Fibroblast of peridontal ligament (primary cell): ENCODE data around the gene PAX5.

Experiments used
- DNase-seq: peaks from one replicate; pipeline ENCODE4 v3.0.0-alpha.2; 2010; ENCODE audit errors: extremely low read depth

PAX5 gene

GRCh38 chr9:36837431-36838405, 196.3 kb downstream of the PAX5 start:
- no peak for DNase-seq

- no peak for DNase-seq
Observed at GRCh38 chr9:36836486-36836885, 197.6 kb downstream of the PAX5 start.

GRCh38 chr9:36835271-36835996, 198.6 kb downstream of the PAX5 start:
- DNase-seq = no peak

GRCh38 chr9:36834736-36835135, 199.3 kb downstream of the PAX5 start:
- DNase-seq = no peak

GRCh38 chr9:36833954-36834353, 200.1 kb downstream of the PAX5 start:
- no peak for DNase-seq

GRCh38 chr9:36832164-36832795, 201.8 kb downstream of the PAX5 start:
- no peak for DNase-seq

GRCh38 chr9:36831381-36832161, 202.5 kb downstream of the PAX5 start:
- DNase-seq = no peak

- DNase-seq = no peak
Observed at GRCh38 chr9:36828611-36829013, 205.5 kb downstream of the PAX5 start.

- no peak for DNase-seq
Observed at GRCh38 chr9:36827593-36827992, 206.5 kb downstream of the PAX5 start.

GRCh38 chr9:36826581-36826980, 207.5 kb downstream of the PAX5 start:
- no peak for DNase-seq

- DNase-seq = no peak
Observed at GRCh38 chr9:36825179-36825578, 208.9 kb downstream of the PAX5 start.

GRCh38 chr9:36823934-36824333, 210.1 kb downstream of the PAX5 start:
- DNase-seq = no peak

- no peak for DNase-seq
Observed at GRCh38 chr9:36823466-36823865, 210.6 kb downstream of the PAX5 start.

- no peak for DNase-seq
Observed at GRCh38 chr9:36822201-36822600, 211.9 kb downstream of the PAX5 start.

GRCh38 chr9:36820392-36820861, 213.6 kb downstream of the PAX5 start:
- no peak for DNase-seq

- no peak for DNase-seq
Observed at GRCh38 chr9:36818965-36819870, 214.8 kb downstream of the PAX5 start.

GRCh38 chr9:36818242-36818938, 215.7 kb downstream of the PAX5 start:
- DNase-seq = no peak

GRCh38 chr9:36817160-36817834, 216.8 kb downstream of the PAX5 start:
- DNase-seq = no peak

- DNase-seq = no peak
Observed at GRCh38 chr9:36816371-36816770, 217.7 kb downstream of the PAX5 start.
